ENCODE measurements around the gene RPS6KC1.

The RPS6KC1 gene

DNA sequence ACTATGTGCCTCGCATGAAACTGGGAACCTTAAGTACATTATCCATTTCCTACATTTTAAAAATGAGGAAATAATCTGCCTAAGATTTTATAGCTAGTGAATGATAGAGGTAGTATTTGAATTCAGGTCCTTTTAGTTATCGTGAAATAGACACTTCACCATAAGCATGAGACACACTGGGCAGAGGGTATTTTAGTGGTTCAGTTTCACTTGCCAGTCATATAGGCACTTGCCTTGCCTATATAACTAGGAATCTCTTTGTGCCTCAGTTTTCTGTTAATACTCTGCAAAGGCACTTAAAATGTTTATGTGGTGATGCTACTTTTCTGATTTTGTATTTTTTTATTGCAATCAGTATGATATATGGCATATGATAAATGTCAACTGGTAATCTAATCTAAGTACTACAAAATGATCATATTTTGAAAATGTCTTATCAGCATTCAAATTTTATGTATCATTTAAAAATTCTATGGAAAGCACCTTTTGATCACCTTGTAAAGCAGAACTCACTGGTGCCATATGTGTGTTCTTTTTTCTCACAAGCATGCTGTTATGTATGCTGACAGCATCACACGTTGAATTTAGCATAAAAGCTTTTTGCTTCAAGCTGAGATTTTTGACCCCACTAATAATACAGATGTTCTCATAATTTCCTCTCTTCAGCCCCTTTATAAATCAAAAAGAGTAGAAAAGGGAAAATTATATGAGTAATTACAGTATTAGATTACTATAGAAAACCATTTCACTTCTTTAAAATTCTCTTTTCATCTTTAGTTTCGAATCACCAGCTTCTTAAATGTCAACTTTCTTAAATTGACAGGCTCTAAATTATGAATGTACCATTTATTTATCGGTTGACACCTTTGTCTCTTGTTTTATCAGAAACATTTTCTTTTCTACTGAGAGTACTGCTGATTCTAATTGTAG lies 52.6 kb downstream of the RPS6KC1 start:
- H3K9ac ChIP-seq (ENCODE audit: low read length), result no peak overlapping the region

DNA sequence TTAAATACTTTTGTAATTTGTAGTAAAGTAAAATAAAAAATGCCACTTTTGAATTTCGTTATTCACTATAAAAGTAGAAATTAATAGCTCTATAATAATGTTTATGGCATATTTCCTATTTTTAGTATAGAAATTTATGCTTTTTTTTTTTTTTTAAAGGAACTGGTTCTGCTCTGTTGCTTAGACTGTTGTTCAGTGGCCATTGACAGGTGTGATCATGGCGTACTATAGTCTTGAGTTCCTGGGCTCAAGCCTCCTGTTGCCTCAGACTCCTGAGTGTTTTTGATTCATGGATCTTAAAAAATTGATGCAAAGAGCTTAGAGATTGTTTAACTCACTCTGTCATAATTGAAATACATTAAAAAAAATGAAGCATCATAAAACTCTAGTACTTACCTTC lies 53.6 kb downstream of the RPS6KC1 start:
- H3K4me1 ChIP-seq (ENCODE audit: insufficient read depth, low read length, severe bottlenecking), result no peaks in the 10 kb centered on the region
- no peak overlapping the region for H3K4me2 ChIP-seq (ENCODE audit: low read length)
- no peak overlapping the region for H3K27ac ChIP-seq (ENCODE audit: low read depth, low read length, poor library complexity, severe bottlenecking)

More for the DNA sequence above, 52.6 kb downstream of the RPS6KC1 start:
- no peaks in the 10 kb centered on the region for H4K20me1 ChIP-seq (ENCODE audit: insufficient read depth, low read length)
- H2AFZ ChIP-seq (ENCODE audit: low read length), result no peak overlapping the region
- TF ChIP-seq, protein P1, sequence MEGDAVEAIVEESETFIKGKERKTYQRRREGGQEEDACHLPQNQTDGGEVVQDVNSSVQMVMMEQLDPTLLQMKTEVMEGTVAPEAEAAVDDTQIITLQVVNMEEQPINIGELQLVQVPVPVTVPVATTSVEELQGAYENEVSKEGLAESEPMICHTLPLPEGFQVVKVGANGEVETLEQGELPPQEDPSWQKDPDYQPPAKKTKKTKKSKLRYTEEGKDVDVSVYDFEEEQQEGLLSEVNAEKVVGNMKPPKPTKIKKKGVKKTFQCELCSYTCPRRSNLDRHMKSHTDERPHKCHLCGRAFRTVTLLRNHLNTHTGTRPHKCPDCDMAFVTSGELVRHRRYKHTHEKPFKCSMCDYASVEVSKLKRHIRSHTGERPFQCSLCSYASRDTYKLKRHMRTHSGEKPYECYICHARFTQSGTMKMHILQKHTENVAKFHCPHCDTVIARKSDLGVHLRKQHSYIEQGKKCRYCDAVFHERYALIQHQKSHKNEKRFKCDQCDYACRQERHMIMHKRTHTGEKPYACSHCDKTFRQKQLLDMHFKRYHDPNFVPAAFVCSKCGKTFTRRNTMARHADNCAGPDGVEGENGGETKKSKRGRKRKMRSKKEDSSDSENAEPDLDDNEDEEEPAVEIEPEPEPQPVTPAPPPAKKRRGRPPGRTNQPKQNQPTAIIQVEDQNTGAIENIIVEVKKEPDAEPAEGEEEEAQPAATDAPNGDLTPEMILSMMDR (IDR thresholded peaks at IDR 0.05; ENCODE audit: low read length), result no peak
- no peak for TF ChIP-seq EZH2 (IDR thresholded peaks at IDR 0.05; ENCODE audit: borderline replicate concordance, low read length)
- H3K79me2 ChIP-seq (ENCODE audit: insufficient read depth, low read length), result no peaks in the 10 kb centered on the region
- no peaks in the 10 kb centered on the region for H3F3A ChIP-seq (ENCODE audit: insufficient read depth, low read length)
- no peaks in the 10 kb centered on the region for H3K9me2 ChIP-seq (ENCODE audit: low read depth, low read length)
- peaks cover 7% of the 10 kb centered on the region; the same call in 1 of the 2 replicates for H3K36me3 ChIP-seq (ENCODE audit: insufficient read depth, low read length)
- H3K4me1 ChIP-seq (ENCODE audit: insufficient read depth, low read length, severe bottlenecking), result no peaks in the 10 kb centered on the region
- no peak overlapping the region for H3K27ac ChIP-seq (ENCODE audit: low read depth, low read length, poor library complexity, severe bottlenecking)
- H3K4me3 ChIP-seq (ENCODE audit: low read depth, low read length, poor library complexity, severe bottlenecking), result no peak overlapping the region
- H3K9me3 ChIP-seq (ENCODE audit: low read length), result peaks cover 5% of the 10 kb centered on the region; the same call in 1 of the 2 replicates
- no peak overlapping the region for H3K4me2 ChIP-seq (ENCODE audit: low read length)
- no peaks in the 10 kb centered on the region for H3K27me3 ChIP-seq (ENCODE audit: insufficient read depth, low read length)

DNA sequence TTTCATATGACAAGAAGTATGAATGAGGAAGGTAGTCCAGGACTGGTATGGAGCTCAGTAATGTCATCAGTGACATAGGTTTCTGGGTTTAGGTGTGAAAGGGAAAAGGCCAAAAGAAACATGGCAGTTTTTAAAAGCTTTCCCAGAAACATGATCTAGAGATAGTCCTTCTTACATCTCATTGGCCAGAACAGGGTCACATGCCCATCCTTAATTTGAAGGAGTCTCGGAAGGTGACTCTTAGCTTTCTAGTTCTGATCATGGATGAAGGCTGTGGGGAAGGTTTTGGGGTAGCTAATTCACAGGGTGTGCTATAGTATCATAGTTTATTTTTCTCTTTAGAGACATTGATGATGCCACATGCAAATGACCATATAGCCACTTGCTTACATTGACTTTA lies 55.3 kb downstream of the RPS6KC1 start:
- Histone ChIP-seq H3K4me2 (ENCODE audit: low read length) (no peak overlapping the region), H3K9me2 (ENCODE audit: low read depth, low read length) (no peaks in the 10 kb centered on the region), H3K36me3 (ENCODE audit: insufficient read depth, low read length) (peaks cover 7% of the 10 kb centered on the region; the same call in 1 of the 2 replicates), H4K20me1 (ENCODE audit: insufficient read depth, low read length) (no peaks in the 10 kb centered on the region), H3F3A (ENCODE audit: insufficient read depth, low read length) (no peaks in the 10 kb centered on the region), H3K4me1 (ENCODE audit: insufficient read depth, low read length, severe bottlenecking) (peaks cover 10% of the 10 kb centered on the region), H3K27me3 (ENCODE audit: insufficient read depth, low read length) (no peaks in the 10 kb centered on the region), H3K4me3 (ENCODE audit: low read depth, low read length, poor library complexity, severe bottlenecking) (no peak overlapping the region), H3K9ac (ENCODE audit: low read length) (no peak overlapping the region), H3K79me2 (ENCODE audit: insufficient read depth, low read length) (no peaks in the 10 kb centered on the region), H3K27ac (ENCODE audit: low read depth, low read length, poor library complexity, severe bottlenecking) (no peak overlapping the region), H2AFZ (ENCODE audit: low read length) (no peak overlapping the region), H3K9me3 (ENCODE audit: low read length) (peaks cover 5% of the 10 kb centered on the region; the same call in 1 of the 2 replicates)
- TF ChIP-seq, protein P1 (IDR thresholded peaks at IDR 0.05; ENCODE audit: low read length), result no peak
- no peak for TF ChIP-seq EZH2 (IDR thresholded peaks at IDR 0.05; ENCODE audit: borderline replicate concordance, low read length)

More for the DNA sequence above, 53.6 kb downstream of the RPS6KC1 start:
- H3K27me3 ChIP-seq (ENCODE audit: insufficient read depth, low read length), result no peaks in the 10 kb centered on the region
- H3K9ac ChIP-seq (ENCODE audit: low read length), result no peak overlapping the region
- TF ChIP-seq, protein P1 (IDR thresholded peaks at IDR 0.05; ENCODE audit: low read length), result no peak
- no peak for TF ChIP-seq EZH2 (IDR thresholded peaks at IDR 0.05; ENCODE audit: borderline replicate concordance, low read length)
- H3F3A ChIP-seq (ENCODE audit: insufficient read depth, low read length), result no peaks in the 10 kb centered on the region
- peaks cover 7% of the 10 kb centered on the region; the same call in 1 of the 2 replicates for H3K36me3 ChIP-seq (ENCODE audit: insufficient read depth, low read length)
- no peaks in the 10 kb centered on the region for H3K79me2 ChIP-seq (ENCODE audit: insufficient read depth, low read length)
- no peak overlapping the region for H2AFZ ChIP-seq (ENCODE audit: low read length)
- peaks cover 5% of the 10 kb centered on the region; the same call in 1 of the 2 replicates for H3K9me3 ChIP-seq (ENCODE audit: low read length)
- H3K9me2 ChIP-seq (ENCODE audit: low read depth, low read length), result no peaks in the 10 kb centered on the region
- H4K20me1 ChIP-seq (ENCODE audit: insufficient read depth, low read length), result no peaks in the 10 kb centered on the region
- H3K4me3 ChIP-seq (ENCODE audit: low read depth, low read length, poor library complexity, severe bottlenecking), result no peak overlapping the region

All from OCI-LY1 (cell line).